K562 (cell line): Measurements from ENCODE around the gene PON3. TPM values are rescaled to one million over a fixed set of nuclear protein-coding genes. Genes with fewer than 3 reads are reported as not detected.
A peak's percentile ranks its signal among the peaks of the same experiment; 100 is the strongest.

ENCODE experiments used
- CC2D1A ChIP-seq: fragments of 450-650 bp; IDR thresholded peaks from 2 replicates; pipeline ENCODE4 v1.6.1; 2017; ENCODE audit warnings: mild to moderate bottlenecking
- CHCHD3 ChIP-seq: fragments of 250-450 bp; sonication (Bioruptor Pico); IDR thresholded peaks from 2 replicates; pipeline ENCODE4 v2.1.2; 2022; ENCODE audit warnings: mild to moderate bottlenecking
- DPF2 ChIP-seq: fragments of 450-650 bp; IDR thresholded peaks from 2 replicates; pipeline ENCODE4 v1.6.1; 2016
- MAFF ChIP-seq: IDR thresholded peaks from 2 replicates; pipeline ENCODE4 v1.6.1; 2012; ENCODE audit warnings: low read length, improper control_type of control experiment
- NFIC ChIP-seq: fragments of 450-650 bp; IDR thresholded peaks from 2 replicates; pipeline ENCODE4 v1.6.1; 2017; ENCODE audit warnings: mild to moderate bottlenecking, inconsistent platforms
- NFIX ChIP-seq: fragments of 250-450 bp; sonication (Bioruptor Pico); IDR thresholded peaks from 2 replicates; pipeline ENCODE4 v1.4.0; 2020; ENCODE audit warnings: low read depth, mild to moderate bottlenecking, moderate library complexity
- POLR2G ChIP-seq: fragments of 200-400 bp; formaldehyde crosslinking; IDR thresholded peaks from 2 replicates; pipeline ENCODE4 v1.6.1; 2017; ENCODE audit warnings: low read depth, mild to moderate bottlenecking, antibody characterized with exemption, low read length, moderate library complexity
- RAD51 ChIP-seq: fragments of 450-650 bp; IDR thresholded peaks from 2 replicates; pipeline ENCODE4 v1.7.1; 2016; ENCODE audit warnings: low read depth, mild to moderate bottlenecking, borderline replicate concordance
- SP2 ChIP-seq: IDR thresholded peaks from 2 replicates; pipeline ENCODE4 v1.6.1; 2011; ENCODE audit warnings: mild to moderate bottlenecking, low read depth, low read length, moderate library complexity; ENCODE audit not compliant: poor library complexity, severe bottlenecking; ENCODE audit errors: extremely low read depth
- ZBED1 ChIP-seq: IDR thresholded peaks from 2 replicates; pipeline ENCODE4 v1.6.1; 2014
- ZBTB1 ChIP-seq: sonication (generic); formaldehyde crosslinking; IDR thresholded peaks from 2 replicates; pipeline ENCODE4 v1.8.1; 2023; ENCODE audit warnings: missing genetic modification reagents, low read depth, mild to moderate bottlenecking, borderline replicate concordance
- ZNF232 ChIP-seq: sonication (generic); formaldehyde crosslinking; IDR thresholded peaks from 2 replicates; pipeline ENCODE4 v1.8.0; 2022; ENCODE audit warnings: mild to moderate bottlenecking, missing genetic modification reagents
- polyA plus RNA-seq, 8 experiments: library from polyadenylated mRNA; depleted of rRNA in 4 of 8; stranded (reverse) in 5 of 8; unstranded in 3 of 8; fragments of >200 nt; fragmentation: Nextera tagmentation in 2 of 8; fragmentation: Illumina TruSeq in 1 of 8; extraction: Ambion mirVana in 2 of 8; extraction: Trizol in 1 of 8; gene quantifications; 2 replicates each; pipeline versions ENCODE4 v1.2.1 to v1.2.3, GENCODE V29; 2011 to 2014; ENCODE audit warnings: inconsistent platforms in 1 of 8, missing spikeins in 1 of 8
- total RNA-seq, 7 experiments: library from RNA; depleted of rRNA in 6 of 7; stranded (reverse); fragments of >200 nt in 6 of 7; fragmentation: Illumina TruSeq in 2 of 7; extraction: Trizol in 2 of 7; gene quantifications; 2 replicates each; pipeline versions ENCODE4 v1.2.1 to v1.2.3, GENCODE V29; 2011 to 2021; ENCODE audit warnings: low replicate concordance in 1 of 7
- TF ChIP-seq, protein P1 (sequence below), 3 experiments: fragments of 200-800 bp in 1 of 3; sonication (Bioruptor generic) in 1 of 3; sonication (generic) in 1 of 3; formaldehyde crosslinking in 1 of 3; IDR thresholded peaks; 2 replicates each; pipeline versions ENCODE4 v1.6.1 to v1.8.0; 2016 to 2022; ENCODE audit warnings: mild to moderate bottlenecking in 2 of 3, missing compliant biosample characterization in 2 of 3, missing genetic modification characterization in 2 of 3, missing genetic modification reagents in 1 of 3
- TF ChIP-seq, protein P2 (sequence below): fragments of 250-450 bp; sonication (Bioruptor Pico); IDR thresholded peaks from 2 replicates; pipeline ENCODE4 v1.8.0; 2021; ENCODE audit warnings: mild to moderate bottlenecking, moderate library complexity
- TF ChIP-seq, protein P3 (sequence below): fragments of 250-450 bp; sonication (Bioruptor Pico); IDR thresholded peaks from 2 replicates; pipeline ENCODE4 v1.4.0; 2020

Gene PON3
- total and polyA plus RNA-seq, 9 of the 15 experiments (the other 6 are each of a cell fraction or from before 2014, with no cell fraction given) = 0.15 to 0.38 (median 0.18) TPM; not detected in 6

DNA sequence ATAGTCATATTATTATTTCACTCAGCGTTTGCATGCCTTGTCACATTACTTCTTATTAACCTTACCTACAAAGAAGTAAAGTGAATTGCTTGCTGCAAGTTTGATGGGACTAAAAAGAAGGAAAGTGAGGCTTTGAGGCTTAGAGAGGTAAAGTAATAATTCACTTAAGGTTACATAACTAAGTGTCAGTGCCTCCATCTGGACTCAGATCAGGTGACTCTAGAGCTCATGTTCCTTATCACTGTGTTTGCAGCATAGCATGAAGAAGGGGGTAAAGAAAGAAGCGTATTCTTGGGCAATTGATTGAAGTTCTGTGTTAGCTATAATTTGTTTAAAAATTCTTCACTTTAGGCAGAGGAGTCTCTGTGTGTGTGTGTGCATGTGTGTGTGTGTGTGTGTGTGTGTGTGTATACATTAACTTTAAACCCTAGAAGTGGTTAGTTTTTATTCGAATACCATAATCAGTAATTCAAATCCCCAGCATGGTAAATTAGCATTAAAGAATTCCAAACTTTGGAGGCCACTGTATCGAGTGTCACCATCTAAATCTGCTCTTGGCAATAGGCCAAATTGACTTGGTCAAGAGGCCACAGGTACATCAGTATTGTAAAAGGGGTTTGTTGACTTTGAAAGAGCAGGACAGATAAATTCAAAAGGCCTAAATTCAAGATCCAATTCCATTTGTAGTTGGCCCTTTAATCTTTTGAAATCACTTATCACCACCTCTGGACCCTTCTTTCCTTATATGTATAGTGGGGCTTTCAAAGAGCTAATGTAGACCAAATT lies 2.2 kb upstream of the PON3 start (continued):
- TF ChIP-seq, protein P1, sequence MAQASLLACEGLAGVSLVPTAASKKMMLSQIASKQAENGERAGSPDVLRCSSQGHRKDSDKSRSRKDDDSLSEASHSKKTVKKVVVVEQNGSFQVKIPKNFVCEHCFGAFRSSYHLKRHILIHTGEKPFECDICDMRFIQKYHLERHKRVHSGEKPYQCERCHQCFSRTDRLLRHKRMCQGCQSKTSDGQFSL (CRISPR knock-in tag; IDR thresholded peaks at IDR 0.05) = no peak
- TF ChIP-seq, protein P1 (tag; IDR thresholded peaks at IDR 0.05) = no peak
- no peak for TF ChIP-seq CC2D1A
- peak; percentile 76 for TF ChIP-seq NFIX (CRISPR knock-in tag)
- TF ChIP-seq DPF2 = 0 out of 2 replicates have a peak, but pooled peaks have one; percentile 22
- TF ChIP-seq, protein P2, sequence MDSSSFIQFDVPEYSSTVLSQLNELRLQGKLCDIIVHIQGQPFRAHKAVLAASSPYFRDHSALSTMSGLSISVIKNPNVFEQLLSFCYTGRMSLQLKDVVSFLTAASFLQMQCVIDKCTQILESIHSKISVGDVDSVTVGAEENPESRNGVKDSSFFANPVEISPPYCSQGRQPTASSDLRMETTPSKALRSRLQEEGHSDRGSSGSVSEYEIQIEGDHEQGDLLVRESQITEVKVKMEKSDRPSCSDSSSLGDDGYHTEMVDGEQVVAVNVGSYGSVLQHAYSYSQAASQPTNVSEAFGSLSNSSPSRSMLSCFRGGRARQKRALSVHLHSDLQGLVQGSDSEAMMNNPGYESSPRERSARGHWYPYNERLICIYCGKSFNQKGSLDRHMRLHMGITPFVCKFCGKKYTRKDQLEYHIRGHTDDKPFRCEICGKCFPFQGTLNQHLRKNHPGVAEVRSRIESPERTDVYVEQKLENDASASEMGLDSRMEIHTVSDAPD (CRISPR knock-in tag) = no peak
- no peak for TF ChIP-seq ZBED1
- TF ChIP-seq ZNF232 = no peak
- no peak for TF ChIP-seq CHCHD3 (CRISPR knock-in tag)
- no peak for TF ChIP-seq MAFF
- TF ChIP-seq, protein P3, sequence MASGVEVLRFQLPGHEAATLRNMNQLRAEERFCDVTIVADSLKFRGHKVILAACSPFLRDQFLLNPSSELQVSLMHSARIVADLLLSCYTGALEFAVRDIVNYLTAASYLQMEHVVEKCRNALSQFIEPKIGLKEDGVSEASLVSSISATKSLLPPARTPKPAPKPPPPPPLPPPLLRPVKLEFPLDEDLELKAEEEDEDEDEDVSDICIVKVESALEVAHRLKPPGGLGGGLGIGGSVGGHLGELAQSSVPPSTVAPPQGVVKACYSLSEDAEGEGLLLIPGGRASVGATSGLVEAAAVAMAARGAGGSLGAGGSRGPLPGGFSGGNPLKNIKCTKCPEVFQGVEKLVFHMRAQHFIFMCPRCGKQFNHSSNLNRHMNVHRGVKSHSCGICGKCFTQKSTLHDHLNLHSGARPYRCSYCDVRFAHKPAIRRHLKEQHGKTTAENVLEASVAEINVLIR (CRISPR knock-in tag) = no peak
- TF ChIP-seq SP2 = no peak
- TF ChIP-seq RAD51 = no peak
- TF ChIP-seq ZBTB1 (CRISPR knock-in tag) = no peak
- TF ChIP-seq POLR2G = no peak
- TF ChIP-seq NFIC = peak; percentile 94
